ENCODE results near the gene ITPK1. TPM values are rescaled to one million over a fixed set of nuclear protein-coding genes. Genes with fewer than 3 reads are reported as not detected.
"Not testable (repeated sequence)": the region's sequence is repeated elsewhere in the genome, so short reads cannot be mapped to it uniquely, and the experiment has no call there.

Gene ITPK1
- total and polyA plus RNA-seq, 2 experiments from 2014 or later: 33.0 to 42.9 TPM

GRCh38 chr14:93109572-93110481 is 5.9 kb downstream of the ITPK1 start:
- no peaks in the 10 kb centered on the region for H3K27me3 ChIP-seq
- DNase-seq (ENCODE audit: low read depth in 1 of 2, low spot score in 1 of 2): no peak
- H3K36me3 ChIP-seq: no peaks in the 10 kb centered on the region
- no peak for TF ChIP-seq CTCF (IDR thresholded peaks at IDR 0.05; ENCODE audit: low read depth, low read length)
- no peak overlapping the region for H3K27ac ChIP-seq
- H3K4me1 ChIP-seq (ENCODE audit: low read depth): peaks cover 11% of the 10 kb centered on the region
- no peak overlapping the region for H3K4me3 ChIP-seq
- no peaks in the 10 kb centered on the region for H3K9me3 ChIP-seq (ENCODE audit: low read depth)

- H3K36me3 ChIP-seq: no peaks in the 10 kb centered on the region
- H3K9me3 ChIP-seq (ENCODE audit: low read depth): no peaks in the 10 kb centered on the region
- H3K27ac ChIP-seq: no peak overlapping the region
These were observed 7.6 kb downstream of the ITPK1 start for GRCh38 chr14:93108105-93108504.

GRCh38 chr14:93107453-93107852 is 8.3 kb downstream of the ITPK1 start:
- no peak for TF ChIP-seq CTCF (IDR thresholded peaks at IDR 0.05; ENCODE audit: low read depth, low read length)
- no peak overlapping the region for H3K27ac ChIP-seq
- DNase-seq (ENCODE audit: low read depth in 1 of 2, low spot score in 1 of 2): no peak
- no peaks in the 10 kb centered on the region for H3K9me3 ChIP-seq (ENCODE audit: low read depth)
- no peaks in the 10 kb centered on the region for H3K27me3 ChIP-seq
- no peak overlapping the region for H3K4me3 ChIP-seq
- no peaks in the 10 kb centered on the region for H3K36me3 ChIP-seq
- H3K4me1 ChIP-seq (ENCODE audit: low read depth): no peaks in the 10 kb centered on the region

More at GRCh38 chr14:93108105-93108504, 7.6 kb downstream of the ITPK1 start:
- no peak for DNase-seq (ENCODE audit: low read depth in 1 of 2, low spot score in 1 of 2)
- Histone ChIP-seq H3K4me1 (ENCODE audit: low read depth) (peaks cover 2% of the 10 kb centered on the region), H3K27me3 (no peaks in the 10 kb centered on the region), H3K4me3 (no peak overlapping the region)
- TF ChIP-seq CTCF (IDR thresholded peaks at IDR 0.05; ENCODE audit: low read depth, low read length): no peak

GRCh38 chr14:93106541-93107156 is 9.1 kb downstream of the ITPK1 start:
- Histone ChIP-seq H3K4me1 (ENCODE audit: low read depth) (no peaks in the 10 kb centered on the region), H3K27ac (no peak overlapping the region), H3K36me3 (no peaks in the 10 kb centered on the region), H3K4me3 (no peak overlapping the region), H3K27me3 (no peaks in the 10 kb centered on the region), H3K9me3 (ENCODE audit: low read depth) (no peaks in the 10 kb centered on the region)
- no peak for DNase-seq (ENCODE audit: low read depth in 1 of 2, low spot score in 1 of 2)
- TF ChIP-seq CTCF (IDR thresholded peaks at IDR 0.05; ENCODE audit: low read depth, low read length): no peak

GRCh38 chr14:93105856-93106255 is 9.9 kb downstream of the ITPK1 start:
- DNase-seq (ENCODE audit: low read depth in 1 of 2, low spot score in 1 of 2); H3K9me3 ChIP-seq (ENCODE audit: low read depth): not testable (repeated sequence)

GRCh38 chr14:93105362-93105761 is 10.4 kb downstream of the ITPK1 start:
- no peaks in the 10 kb centered on the region for H3K4me1 ChIP-seq (ENCODE audit: low read depth)
- DNase-seq (ENCODE audit: low read depth in 1 of 2, low spot score in 1 of 2): peak in 1 of 2 donors; percentile 85
- H3K36me3 ChIP-seq: no peaks in the 10 kb centered on the region
- TF ChIP-seq CTCF (IDR thresholded peaks at IDR 0.05; ENCODE audit: low read depth, low read length): no peak
- H3K27ac ChIP-seq: no peak overlapping the region
- H3K4me3 ChIP-seq: no peak overlapping the region
- H3K9me3 ChIP-seq (ENCODE audit: low read depth): no peaks in the 10 kb centered on the region
- no peaks in the 10 kb centered on the region for H3K27me3 ChIP-seq

More at GRCh38 chr14:93105856-93106255, 9.9 kb downstream of the ITPK1 start:
- H3K27ac ChIP-seq; H3K4me3 ChIP-seq; H3K4me1 ChIP-seq (ENCODE audit: low read depth); H3K27me3 ChIP-seq; H3K36me3 ChIP-seq: not testable (repeated sequence)
